ENCODE results near the gene TNFAIP8. TPM values are rescaled to one million over a fixed set of nuclear protein-coding genes. Genes with fewer than 3 reads are reported as not detected.

TNFAIP8 gene
- total RNA-seq, 1 experiment from 2014 or later = 7.3 TPM

GRCh38 chr5:119336262-119336661 lies 19.6 kb upstream of the TNFAIP8 start:
- Histone ChIP-seq H3K9me3 (ENCODE audit: control insufficient read depth, low read depth, low read length) (no peaks in the 10 kb centered on the region), H3K23me2 (ENCODE audit: insufficient read length, low read depth, low read length, poor library complexity, severe bottlenecking) (no peaks in the 10 kb centered on the region), H2BK120ac (ENCODE audit: low read depth, low read length, poor library complexity, severe bottlenecking) (no peak overlapping the region), H3K9ac (ENCODE audit: extremely low read depth, insufficient read length, low read length) (no peak overlapping the region), H3K79me2 (ENCODE audit: insufficient read depth, low read length) (no peaks in the 10 kb centered on the region), H3K4me1 (ENCODE audit: insufficient read depth, low read length) (no peaks in the 10 kb centered on the region), H4K8ac (replicated peaks; ENCODE audit: insufficient read length, low read depth, low read length) (no peak overlapping the region), H4K91ac (ENCODE audit: insufficient read length, low read depth, low read length) (no peak overlapping the region), H2AK5ac (ENCODE audit: insufficient read length, low read length) (no peak overlapping the region), H4K5ac (ENCODE audit: insufficient read length, low read depth, low read length) (no peak overlapping the region), H2BK5ac (ENCODE audit: insufficient read length, low read length) (no peak overlapping the region), H3K79me1 (ENCODE audit: insufficient read depth, low read depth, low read length, poor library complexity, severe bottlenecking) (no peaks in the 10 kb centered on the region), H3K14ac (ENCODE audit: insufficient read depth, low read length) (no peak overlapping the region), H4K20me1 (ENCODE audit: control insufficient read depth, insufficient read depth, insufficient read length) (no peaks in the 10 kb centered on the region), H2AFZ (ENCODE audit: low read length) (no peak overlapping the region), H3K56ac (ENCODE audit: insufficient read length, low read depth, low read length) (no peak overlapping the region), H3K27ac (ENCODE audit: insufficient read length, low read depth, low read length) (no peak overlapping the region), H3K4ac (ENCODE audit: low read depth, low read length) (no peak overlapping the region), H3K18ac (ENCODE audit: insufficient read length, low read depth, low read length) (no peak overlapping the region), H3K27me3 (ENCODE audit: insufficient read depth, low read length) (no peaks in the 10 kb centered on the region), H2BK15ac (ENCODE audit: low read depth, low read length) (no peak overlapping the region), H2BK20ac (ENCODE audit: low read depth, low read length, poor library complexity, severe bottlenecking) (no peak overlapping the region), H3K23ac (ENCODE audit: insufficient read length, low read depth, low read length) (no peak overlapping the region), H3T11ph (ENCODE audit: low read length) (no peak overlapping the region), H2BK12ac (ENCODE audit: insufficient read length, low read depth, low read length) (no peak overlapping the region), H3K4me2 (ENCODE audit: insufficient read depth, insufficient read length, low read length) (no peak overlapping the region)
- Mint-ChIP-seq H3K4me3 (no peak overlapping the region), H3K36me3 (ENCODE audit: insufficient read depth in 1 of 3, low read depth in 3 of 3) (0 out of 7 replicates have a peak, but pooled peaks cover 0 to 2% (median 0%) of the 10 kb centered on the region in 3 experiments), H3K9me3 (no peaks in the 10 kb centered on the region), H3K27me3 (ENCODE audit: low read depth) (no peaks in the 10 kb centered on the region), H3K27ac (no peak overlapping the region), H3K4me1 (peaks cover 13 to 16% of the 10 kb centered on the region in 2 experiments)
- no peak for DNase-seq
- TF ChIP-seq CTCF (conservative IDR thresholded peaks at IDR 0.05) = no peak
- no CpG with 5 or more reads among the region's 1 CpG for WGBS (ENCODE audit: extremely low coverage, insufficient read length, low lambda C conversion rate)

Data from H9 (cell line).